ENCODE results near the gene ICOSLG.
"Not testable (repeated sequence)": the region's sequence is repeated elsewhere in the genome, so short reads cannot be mapped to it uniquely, and the experiment has no call there.

GRCh38 chr21:44194451-44194850 lies 46.3 kb downstream of the ICOSLG start:
- TF ChIP-seq, protein P1, sequence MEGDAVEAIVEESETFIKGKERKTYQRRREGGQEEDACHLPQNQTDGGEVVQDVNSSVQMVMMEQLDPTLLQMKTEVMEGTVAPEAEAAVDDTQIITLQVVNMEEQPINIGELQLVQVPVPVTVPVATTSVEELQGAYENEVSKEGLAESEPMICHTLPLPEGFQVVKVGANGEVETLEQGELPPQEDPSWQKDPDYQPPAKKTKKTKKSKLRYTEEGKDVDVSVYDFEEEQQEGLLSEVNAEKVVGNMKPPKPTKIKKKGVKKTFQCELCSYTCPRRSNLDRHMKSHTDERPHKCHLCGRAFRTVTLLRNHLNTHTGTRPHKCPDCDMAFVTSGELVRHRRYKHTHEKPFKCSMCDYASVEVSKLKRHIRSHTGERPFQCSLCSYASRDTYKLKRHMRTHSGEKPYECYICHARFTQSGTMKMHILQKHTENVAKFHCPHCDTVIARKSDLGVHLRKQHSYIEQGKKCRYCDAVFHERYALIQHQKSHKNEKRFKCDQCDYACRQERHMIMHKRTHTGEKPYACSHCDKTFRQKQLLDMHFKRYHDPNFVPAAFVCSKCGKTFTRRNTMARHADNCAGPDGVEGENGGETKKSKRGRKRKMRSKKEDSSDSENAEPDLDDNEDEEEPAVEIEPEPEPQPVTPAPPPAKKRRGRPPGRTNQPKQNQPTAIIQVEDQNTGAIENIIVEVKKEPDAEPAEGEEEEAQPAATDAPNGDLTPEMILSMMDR (IDR thresholded peaks at IDR 0.05): not testable (repeated sequence)
- not testable (repeated sequence) for TF ChIP-seq POLR2A, EP300 (IDR thresholded peaks at IDR 0.05)
